WTC11 (cell line): ENCODE measurements around the gene LGR4. TPM values are rescaled to one million over a fixed set of nuclear protein-coding genes. Genes with fewer than 3 reads are reported as not detected.

ENCODE experiments used
- ATAC-seq: fragments of 200-7000 bp; cut with Tn5 transposase; 2 replicates; pipeline ENCODE4 v1.10.0; 2021; ENCODE audit warnings: mild to moderate bottlenecking, moderate library complexity
- CTCF ChIA-PET: fragments of 300-600 bp; sonication (Branson Sonifier 250); formaldehyde crosslinking; loops from one replicate; lab custom pipeline; 2021; ENCODE audit warnings: antibody characterized with exemption; lab: Charles Lee
- POLR2A ChIA-PET: fragments of 350-600 bp; sonication (Branson Sonifier 250); formaldehyde crosslinking; loops from one replicate; lab custom pipeline; 2021; ENCODE audit warnings: antibody characterized with exemption; lab: Charles Lee
- DNase-seq: peaks from one replicate; pipeline ENCODE4 v3.0.0; 2021; ENCODE audit warnings: low spot score
- H3K27ac Mint-ChIP-seq: 2 replicates; pipeline ENCODE4 v1.8.0; 2021; ENCODE audit warnings: mixed read lengths
- H3K27me3 Mint-ChIP-seq: 2 replicates; pipeline ENCODE4 v1.8.0; 2021; ENCODE audit warnings: low read depth, mild to moderate bottlenecking, moderate library complexity, mixed read lengths
- H3K36me3 Mint-ChIP-seq: 2 replicates; pipeline ENCODE4 v1.8.0; 2021; ENCODE audit warnings: mixed read lengths
- H3K4me1 Mint-ChIP-seq: 2 replicates; pipeline ENCODE4 v1.8.0; 2022; ENCODE audit warnings: mixed read lengths
- H3K4me3 Mint-ChIP-seq: 2 replicates; pipeline ENCODE4 v1.8.0; 2021; ENCODE audit warnings: mild to moderate bottlenecking, moderate library complexity, mixed read lengths
- H3K9me3 Mint-ChIP-seq: 2 replicates; pipeline ENCODE4 v1.8.0; 2021; ENCODE audit warnings: mixed read lengths
- CREB1 ChIP-seq: sonication (generic); formaldehyde crosslinking; IDR thresholded peaks from 2 replicates; pipeline ENCODE4 v1.8.0; 2023; ENCODE audit warnings: mild to moderate bottlenecking, missing genetic modification reagents
- ELF4 ChIP-seq: sonication (generic); formaldehyde crosslinking; IDR thresholded peaks from 2 replicates; pipeline ENCODE4 v1.8.1; 2022; ENCODE audit warnings: low read depth, mild to moderate bottlenecking, moderate library complexity, missing genetic modification reagents
- EMX1 ChIP-seq: fragments of 250-450 bp; sonication (Bioruptor Pico); IDR thresholded peaks from 2 replicates; pipeline ENCODE4 v1.8.0; 2021; ENCODE audit warnings: mild to moderate bottlenecking
- GABPB1 ChIP-seq: sonication (generic); formaldehyde crosslinking; IDR thresholded peaks from 2 replicates; pipeline ENCODE4 v1.8.1; 2023; ENCODE audit warnings: mild to moderate bottlenecking, missing genetic modification reagents
- MYBL2 ChIP-seq: sonication (generic); formaldehyde crosslinking; IDR thresholded peaks from 2 replicates; pipeline ENCODE4 v1.8.1; 2023; ENCODE audit warnings: mild to moderate bottlenecking, moderate library complexity, missing genetic modification reagents
- NR2C2 ChIP-seq: sonication (generic); formaldehyde crosslinking; IDR thresholded peaks from 2 replicates; pipeline ENCODE4 v1.8.0; 2022; ENCODE audit warnings: mild to moderate bottlenecking, missing genetic modification reagents
- SMAD4 ChIP-seq: sonication (generic); formaldehyde crosslinking; IDR thresholded peaks from 2 replicates; pipeline ENCODE4 v1.8.0; 2022; ENCODE audit warnings: mild to moderate bottlenecking, missing genetic modification reagents
- ZNF138 ChIP-seq: sonication (generic); formaldehyde crosslinking; conservative IDR thresholded peaks from 2 replicates; pipeline ENCODE4 v1.8.1; 2022; ENCODE audit warnings: mild to moderate bottlenecking, moderate library complexity, missing genetic modification reagents
- total RNA-seq: library from RNA; stranded (reverse); gene quantifications from 3 replicates; pipeline ENCODE4 v1.2.3, GENCODE V29; 2021
- TF ChIP-seq, protein P1 (sequence below): sonication (generic); formaldehyde crosslinking; IDR thresholded peaks from 2 replicates; pipeline ENCODE4 v1.8.1; 2022; ENCODE audit warnings: missing genetic modification reagents, borderline replicate concordance
- TF ChIP-seq, protein P2 (sequence below): sonication (generic); formaldehyde crosslinking; conservative IDR thresholded peaks from 2 replicates; pipeline ENCODE4 v1.8.1; 2023; ENCODE audit warnings: mild to moderate bottlenecking, low read depth, missing genetic modification reagents, moderate library complexity
- TF ChIP-seq, protein P3 (sequence below): sonication (generic); formaldehyde crosslinking; IDR thresholded peaks from 2 replicates; pipeline ENCODE4 v1.8.0; 2022; ENCODE audit warnings: mild to moderate bottlenecking, missing genetic modification reagents
- TF ChIP-seq, protein P4 (sequence below): fragments of 250-450 bp; sonication (Bioruptor Pico); IDR thresholded peaks from 2 replicates; pipeline ENCODE4 v1.9.0; 2021; ENCODE audit warnings: mild to moderate bottlenecking, borderline replicate concordance
- TF ChIP-seq, protein P5 (sequence below): sonication (generic); formaldehyde crosslinking; IDR thresholded peaks from 2 replicates; pipeline ENCODE4 v1.8.1; 2023; ENCODE audit warnings: mild to moderate bottlenecking, missing genetic modification reagents
- TF ChIP-seq, protein P6 (sequence below): sonication (generic); formaldehyde crosslinking; IDR thresholded peaks from 2 replicates; pipeline ENCODE4 v1.8.1; 2022; ENCODE audit warnings: mild to moderate bottlenecking, moderate library complexity, missing genetic modification reagents

Gene LGR4
- total RNA-seq, 1 experiment from 2014 or later: 53.8 TPM

DNA sequence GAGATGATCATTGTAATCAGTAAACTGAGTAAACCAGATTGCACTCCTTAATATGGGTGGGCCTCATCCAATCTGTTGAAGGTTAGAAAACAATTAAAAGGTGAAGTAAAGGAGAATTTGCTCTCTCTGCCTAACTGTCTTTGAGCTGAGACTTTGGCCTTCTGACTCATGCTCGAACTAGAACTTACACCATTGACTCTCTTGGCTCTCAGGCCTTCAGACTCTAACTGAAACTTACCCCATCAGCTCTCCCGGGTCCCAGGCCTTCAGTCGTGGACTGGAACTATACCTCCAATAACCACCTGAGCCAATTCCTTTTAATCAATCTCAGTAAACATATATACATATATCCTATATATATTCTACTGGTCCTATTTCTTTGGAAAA lies 34.0 kb downstream of the LGR4 start:
- ChIA-PET POLR2A (no interaction called here), CTCF (no interaction called here)
- 0 out of 2 replicates have a peak, but pooled peaks cover 6% of the 10 kb centered on the region for H3K9me3 Mint-ChIP-seq
- H3K4me3 Mint-ChIP-seq: no peak overlapping the region
- H3K27ac Mint-ChIP-seq: no peak overlapping the region
- peaks cover 74% of the 10 kb centered on the region for H3K4me1 Mint-ChIP-seq
- no peak for DNase-seq
- TF ChIP-seq, protein P1, sequence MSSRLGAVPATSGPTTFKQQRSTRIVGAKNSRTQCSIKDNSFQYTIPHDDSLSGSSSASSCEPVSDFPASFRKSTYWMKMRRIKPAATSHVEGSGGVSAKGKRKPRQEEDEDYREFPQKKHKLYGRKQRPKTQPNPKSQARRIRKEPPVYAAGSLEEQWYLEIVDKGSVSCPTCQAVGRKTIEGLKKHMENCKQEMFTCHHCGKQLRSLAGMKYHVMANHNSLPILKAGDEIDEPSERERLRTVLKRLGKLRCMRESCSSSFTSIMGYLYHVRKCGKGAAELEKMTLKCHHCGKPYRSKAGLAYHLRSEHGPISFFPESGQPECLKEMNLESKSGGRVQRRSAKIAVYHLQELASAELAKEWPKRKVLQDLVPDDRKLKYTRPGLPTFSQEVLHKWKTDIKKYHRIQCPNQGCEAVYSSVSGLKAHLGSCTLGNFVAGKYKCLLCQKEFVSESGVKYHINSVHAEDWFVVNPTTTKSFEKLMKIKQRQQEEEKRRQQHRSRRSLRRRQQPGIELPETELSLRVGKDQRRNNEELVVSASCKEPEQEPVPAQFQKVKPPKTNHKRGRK (CRISPR knock-in tag): no peak
- TF ChIP-seq, protein P2, sequence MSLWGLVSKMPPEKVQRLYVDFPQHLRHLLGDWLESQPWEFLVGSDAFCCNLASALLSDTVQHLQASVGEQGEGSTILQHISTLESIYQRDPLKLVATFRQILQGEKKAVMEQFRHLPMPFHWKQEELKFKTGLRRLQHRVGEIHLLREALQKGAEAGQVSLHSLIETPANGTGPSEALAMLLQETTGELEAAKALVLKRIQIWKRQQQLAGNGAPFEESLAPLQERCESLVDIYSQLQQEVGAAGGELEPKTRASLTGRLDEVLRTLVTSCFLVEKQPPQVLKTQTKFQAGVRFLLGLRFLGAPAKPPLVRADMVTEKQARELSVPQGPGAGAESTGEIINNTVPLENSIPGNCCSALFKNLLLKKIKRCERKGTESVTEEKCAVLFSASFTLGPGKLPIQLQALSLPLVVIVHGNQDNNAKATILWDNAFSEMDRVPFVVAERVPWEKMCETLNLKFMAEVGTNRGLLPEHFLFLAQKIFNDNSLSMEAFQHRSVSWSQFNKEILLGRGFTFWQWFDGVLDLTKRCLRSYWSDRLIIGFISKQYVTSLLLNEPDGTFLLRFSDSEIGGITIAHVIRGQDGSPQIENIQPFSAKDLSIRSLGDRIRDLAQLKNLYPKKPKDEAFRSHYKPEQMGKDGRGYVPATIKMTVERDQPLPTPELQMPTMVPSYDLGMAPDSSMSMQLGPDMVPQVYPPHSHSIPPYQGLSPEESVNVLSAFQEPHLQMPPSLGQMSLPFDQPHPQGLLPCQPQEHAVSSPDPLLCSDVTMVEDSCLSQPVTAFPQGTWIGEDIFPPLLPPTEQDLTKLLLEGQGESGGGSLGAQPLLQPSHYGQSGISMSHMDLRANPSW (CRISPR knock-in tag): no peak
- no peak for TF ChIP-seq NR2C2 (CRISPR knock-in tag)
- TF ChIP-seq, protein P3, sequence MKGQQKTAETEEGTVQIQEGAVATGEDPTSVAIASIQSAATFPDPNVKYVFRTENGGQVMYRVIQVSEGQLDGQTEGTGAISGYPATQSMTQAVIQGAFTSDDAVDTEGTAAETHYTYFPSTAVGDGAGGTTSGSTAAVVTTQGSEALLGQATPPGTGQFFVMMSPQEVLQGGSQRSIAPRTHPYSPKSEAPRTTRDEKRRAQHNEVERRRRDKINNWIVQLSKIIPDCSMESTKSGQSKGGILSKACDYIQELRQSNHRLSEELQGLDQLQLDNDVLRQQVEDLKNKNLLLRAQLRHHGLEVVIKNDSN (CRISPR knock-in tag): no peak
- TF ChIP-seq, protein P4, sequence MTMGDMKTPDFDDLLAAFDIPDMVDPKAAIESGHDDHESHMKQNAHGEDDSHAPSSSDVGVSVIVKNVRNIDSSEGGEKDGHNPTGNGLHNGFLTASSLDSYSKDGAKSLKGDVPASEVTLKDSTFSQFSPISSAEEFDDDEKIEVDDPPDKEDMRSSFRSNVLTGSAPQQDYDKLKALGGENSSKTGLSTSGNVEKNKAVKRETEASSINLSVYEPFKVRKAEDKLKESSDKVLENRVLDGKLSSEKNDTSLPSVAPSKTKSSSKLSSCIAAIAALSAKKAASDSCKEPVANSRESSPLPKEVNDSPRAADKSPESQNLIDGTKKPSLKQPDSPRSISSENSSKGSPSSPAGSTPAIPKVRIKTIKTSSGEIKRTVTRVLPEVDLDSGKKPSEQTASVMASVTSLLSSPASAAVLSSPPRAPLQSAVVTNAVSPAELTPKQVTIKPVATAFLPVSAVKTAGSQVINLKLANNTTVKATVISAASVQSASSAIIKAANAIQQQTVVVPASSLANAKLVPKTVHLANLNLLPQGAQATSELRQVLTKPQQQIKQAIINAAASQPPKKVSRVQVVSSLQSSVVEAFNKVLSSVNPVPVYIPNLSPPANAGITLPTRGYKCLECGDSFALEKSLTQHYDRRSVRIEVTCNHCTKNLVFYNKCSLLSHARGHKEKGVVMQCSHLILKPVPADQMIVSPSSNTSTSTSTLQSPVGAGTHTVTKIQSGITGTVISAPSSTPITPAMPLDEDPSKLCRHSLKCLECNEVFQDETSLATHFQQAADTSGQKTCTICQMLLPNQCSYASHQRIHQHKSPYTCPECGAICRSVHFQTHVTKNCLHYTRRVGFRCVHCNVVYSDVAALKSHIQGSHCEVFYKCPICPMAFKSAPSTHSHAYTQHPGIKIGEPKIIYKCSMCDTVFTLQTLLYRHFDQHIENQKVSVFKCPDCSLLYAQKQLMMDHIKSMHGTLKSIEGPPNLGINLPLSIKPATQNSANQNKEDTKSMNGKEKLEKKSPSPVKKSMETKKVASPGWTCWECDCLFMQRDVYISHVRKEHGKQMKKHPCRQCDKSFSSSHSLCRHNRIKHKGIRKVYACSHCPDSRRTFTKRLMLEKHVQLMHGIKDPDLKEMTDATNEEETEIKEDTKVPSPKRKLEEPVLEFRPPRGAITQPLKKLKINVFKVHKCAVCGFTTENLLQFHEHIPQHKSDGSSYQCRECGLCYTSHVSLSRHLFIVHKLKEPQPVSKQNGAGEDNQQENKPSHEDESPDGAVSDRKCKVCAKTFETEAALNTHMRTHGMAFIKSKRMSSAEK (CRISPR knock-in tag): no peak
- TF ChIP-seq ZNF138 (CRISPR knock-in tag): no peak
- TF ChIP-seq SMAD4 (CRISPR knock-in tag): no peak
- TF ChIP-seq ELF4 (CRISPR knock-in tag): no peak
- TF ChIP-seq, protein P5, sequence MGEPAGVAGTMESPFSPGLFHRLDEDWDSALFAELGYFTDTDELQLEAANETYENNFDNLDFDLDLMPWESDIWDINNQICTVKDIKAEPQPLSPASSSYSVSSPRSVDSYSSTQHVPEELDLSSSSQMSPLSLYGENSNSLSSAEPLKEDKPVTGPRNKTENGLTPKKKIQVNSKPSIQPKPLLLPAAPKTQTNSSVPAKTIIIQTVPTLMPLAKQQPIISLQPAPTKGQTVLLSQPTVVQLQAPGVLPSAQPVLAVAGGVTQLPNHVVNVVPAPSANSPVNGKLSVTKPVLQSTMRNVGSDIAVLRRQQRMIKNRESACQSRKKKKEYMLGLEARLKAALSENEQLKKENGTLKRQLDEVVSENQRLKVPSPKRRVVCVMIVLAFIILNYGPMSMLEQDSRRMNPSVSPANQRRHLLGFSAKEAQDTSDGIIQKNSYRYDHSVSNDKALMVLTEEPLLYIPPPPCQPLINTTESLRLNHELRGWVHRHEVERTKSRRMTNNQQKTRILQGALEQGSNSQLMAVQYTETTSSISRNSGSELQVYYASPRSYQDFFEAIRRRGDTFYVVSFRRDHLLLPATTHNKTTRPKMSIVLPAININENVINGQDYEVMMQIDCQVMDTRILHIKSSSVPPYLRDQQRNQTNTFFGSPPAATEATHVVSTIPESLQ (CRISPR knock-in tag): no peak
- TF ChIP-seq GABPB1 (CRISPR knock-in tag): no peak
- no peak for TF ChIP-seq CREB1 (CRISPR knock-in tag)
- TF ChIP-seq MYBL2: no peak
- TF ChIP-seq, protein P6, sequence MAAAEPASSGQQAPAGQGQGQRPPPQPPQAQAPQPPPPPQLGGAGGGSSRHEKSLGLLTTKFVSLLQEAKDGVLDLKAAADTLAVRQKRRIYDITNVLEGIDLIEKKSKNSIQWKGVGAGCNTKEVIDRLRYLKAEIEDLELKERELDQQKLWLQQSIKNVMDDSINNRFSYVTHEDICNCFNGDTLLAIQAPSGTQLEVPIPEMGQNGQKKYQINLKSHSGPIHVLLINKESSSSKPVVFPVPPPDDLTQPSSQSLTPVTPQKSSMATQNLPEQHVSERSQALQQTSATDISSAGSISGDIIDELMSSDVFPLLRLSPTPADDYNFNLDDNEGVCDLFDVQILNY: no peak
- no peak for TF ChIP-seq EMX1
- ATAC-seq: no peak
- H3K27me3 Mint-ChIP-seq: no peaks in the 10 kb centered on the region
- peaks cover 3% of the 10 kb centered on the region; the same call in 1 of the 2 replicates for H3K36me3 Mint-ChIP-seq
